MM.1S (cell line): ENCODE data around the gene CDK2.

Experiments
- DNase-seq: peaks from one replicate; pipeline ENCODE4 v3.0.0-alpha.2; 2015
- H2AFZ ChIP-seq: fragments of 300-600 bp; sonication (generic); 2 replicates; pipeline ENCODE4 v1.6.0; 2016; ENCODE audit warnings: antibody characterized with exemption, low read length
- H3F3A ChIP-seq: fragments of 300-600 bp; sonication (generic); 2 replicates; pipeline ENCODE4 v1.6.1; 2016; ENCODE audit warnings: mild to moderate bottlenecking, antibody characterized with exemption, low read length, moderate library complexity, mixed read lengths; ENCODE audit not compliant: insufficient read depth
- H3K27ac ChIP-seq: fragments of 300-600 bp; sonication (generic); 2 replicates; pipeline ENCODE4 v1.5.1; 2016; ENCODE audit warnings: mild to moderate bottlenecking, low read length
- H3K27me3 ChIP-seq: fragments of 300-600 bp; sonication (generic); replicated peaks from 2 replicates; pipeline ENCODE4 v1.6.0; 2016; ENCODE audit warnings: low read length; ENCODE audit not compliant: insufficient read depth
- H3K36me3 ChIP-seq: fragments of 300-600 bp; sonication (generic); replicated peaks from 2 replicates; pipeline ENCODE4 v1.6.1; 2016; ENCODE audit warnings: mild to moderate bottlenecking, low read length, mixed read lengths; ENCODE audit not compliant: insufficient read depth
- H3K4me1 ChIP-seq: fragments of 300-600 bp; sonication (generic); 2 replicates; pipeline ENCODE4 v1.6.1; 2016; ENCODE audit warnings: low read length, mixed read lengths
- H3K4me2 ChIP-seq: fragments of 300-600 bp; sonication (generic); 2 replicates; pipeline ENCODE4 v1.6.0; 2016; ENCODE audit warnings: low read depth, low read length
- H3K4me3 ChIP-seq: fragments of 300-600 bp; sonication (generic); 2 replicates; pipeline ENCODE4 v1.5.1; 2016; ENCODE audit warnings: low read length, mixed read lengths
- H3K79me2 ChIP-seq: fragments of 300-600 bp; sonication (generic); 2 replicates; pipeline ENCODE4 v1.6.1; 2016; ENCODE audit warnings: mixed run types, low read length, mixed read lengths
- H3K9ac ChIP-seq: fragments of 300-600 bp; sonication (generic); 2 replicates; pipeline ENCODE4 v1.6.1; 2016; ENCODE audit warnings: low read length, mixed read lengths
- H3K9me2 ChIP-seq: fragments of 300-600 bp; sonication (generic); replicated peaks from 2 replicates; pipeline ENCODE4 v1.6.1; 2016; ENCODE audit warnings: mild to moderate bottlenecking, low read length, mixed read lengths; ENCODE audit not compliant: insufficient read depth
- H3K9me3 ChIP-seq: fragments of 300-600 bp; sonication (generic); replicated peaks from 2 replicates; pipeline ENCODE4 v1.6.1; 2016; ENCODE audit warnings: mild to moderate bottlenecking, low read length, mixed read lengths; ENCODE audit not compliant: insufficient read depth
- H4K20me1 ChIP-seq: fragments of 300-600 bp; sonication (generic); 2 replicates; pipeline ENCODE4 v1.6.1; 2016; ENCODE audit warnings: mild to moderate bottlenecking, low read length, moderate library complexity, mixed read lengths; ENCODE audit not compliant: insufficient read depth
- CTCF ChIP-seq: fragments of 300-600 bp; sonication (generic); IDR thresholded peaks from 2 replicates; pipeline ENCODE4 v1.5.1; 2016; ENCODE audit warnings: antibody characterized with exemption, low read length, mixed read lengths
- EZH2 ChIP-seq: fragments of 300-600 bp; sonication (generic); optimal IDR thresholded peaks from 2 replicates; pipeline ENCODE3; 2017; ENCODE audit warnings: low read depth, mild to moderate bottlenecking, antibody characterized with exemption, low read length, mixed read lengths
- EZH2phosphoT487 ChIP-seq: fragments of 300-600 bp; sonication (generic); IDR thresholded peaks from 2 replicates; pipeline ENCODE4 v1.6.1; 2018; ENCODE audit warnings: antibody characterized with exemption, low read length

Gene CDK2

GRCh38 chr12:55946553-55946952, 20.1 kb upstream of the CDK2 start:
- TF ChIP-seq EZH2phosphoT487 = no peak
- Histone ChIP-seq H2AFZ (no peak overlapping the region), H3K36me3 (no peaks in the 10 kb centered on the region), H3K4me1 (no peaks in the 10 kb centered on the region), H3K27ac (no peak overlapping the region), H4K20me1 (no peaks in the 10 kb centered on the region), H3K9ac (no peak overlapping the region), H3K27me3 (no peaks in the 10 kb centered on the region), H3K79me2 (no peaks in the 10 kb centered on the region), H3K9me2 (no peaks in the 10 kb centered on the region), H3F3A (no peaks in the 10 kb centered on the region), H3K9me3 (no peaks in the 10 kb centered on the region), H3K4me2 (no peak overlapping the region), H3K4me3 (no peak overlapping the region)
- DNase-seq = no peak

- no peak overlapping the region for H3K4me2 ChIP-seq
- no peaks in the 10 kb centered on the region for H3K4me1 ChIP-seq
- H3K4me3 ChIP-seq = no peak overlapping the region
- H3K79me2 ChIP-seq = no peaks in the 10 kb centered on the region
- no peaks in the 10 kb centered on the region for H3K36me3 ChIP-seq
- no peaks in the 10 kb centered on the region for H3K9me3 ChIP-seq
- DNase-seq = no peak
- H3K9me2 ChIP-seq = no peaks in the 10 kb centered on the region
- no peak overlapping the region for H2AFZ ChIP-seq
- H3F3A ChIP-seq = no peaks in the 10 kb centered on the region
- no peaks in the 10 kb centered on the region for H3K27me3 ChIP-seq
- no peak for TF ChIP-seq CTCF
- no peak for TF ChIP-seq EZH2phosphoT487
- no peak for TF ChIP-seq EZH2
- no peak overlapping the region for H3K9ac ChIP-seq
- H3K27ac ChIP-seq = no peak overlapping the region
- no peaks in the 10 kb centered on the region for H4K20me1 ChIP-seq
Measured at GRCh38 chr12:55955344-55955743, 11.3 kb upstream of the CDK2 start.

- Histone ChIP-seq H3K9ac (no peak overlapping the region), H3K4me3 (no peak overlapping the region), H3K4me1 (no peaks in the 10 kb centered on the region), H3K4me2 (no peak overlapping the region), H2AFZ (no peak overlapping the region), H3K79me2 (no peaks in the 10 kb centered on the region), H3K27ac (no peak overlapping the region), H4K20me1 (no peaks in the 10 kb centered on the region), H3K9me2 (no peaks in the 10 kb centered on the region), H3K27me3 (no peaks in the 10 kb centered on the region), H3F3A (no peaks in the 10 kb centered on the region), H3K9me3 (no peaks in the 10 kb centered on the region), H3K36me3 (no peaks in the 10 kb centered on the region)
- no peak for DNase-seq
- TF ChIP-seq EZH2 (no peak), EZH2phosphoT487 (no peak)
Measured at GRCh38 chr12:55955800-55956508, 10.7 kb upstream of the CDK2 start.

- Histone ChIP-seq H3K27me3 (no peaks in the 10 kb centered on the region), H3K4me3 (no peak overlapping the region), H3K9me2 (no peaks in the 10 kb centered on the region), H2AFZ (no peak overlapping the region), H4K20me1 (no peaks in the 10 kb centered on the region), H3K79me2 (no peaks in the 10 kb centered on the region), H3K36me3 (no peaks in the 10 kb centered on the region), H3F3A (no peaks in the 10 kb centered on the region), H3K9ac (no peak overlapping the region), H3K27ac (no peak overlapping the region), H3K9me3 (no peaks in the 10 kb centered on the region), H3K4me2 (no peak overlapping the region), H3K4me1 (no peaks in the 10 kb centered on the region)
- DNase-seq = peak; percentile 32
- TF ChIP-seq CTCF (no peak), EZH2 (no peak), EZH2phosphoT487 (no peak)
Measured at GRCh38 chr12:55957106-55957859, 9.3 kb upstream of the CDK2 start.
